GM18951 (cell line): ENCODE results near the gene ACP6.
A peak's percentile ranks its signal among the peaks of the same experiment; 100 is the strongest.

ENCODE experiments used
- POLR2A ChIP-seq: IDR thresholded peaks from 4 replicates; pipeline ENCODE4 v1.6.1; 2011; ENCODE audit warnings: mild to moderate bottlenecking; ENCODE audit not compliant: insufficient read length, insufficient read depth; ENCODE audit errors: extremely low read depth
- in situ Hi-C: fragments of 300-500 bp; cut with MboI; formaldehyde crosslinking; loops from one replicate; pipeline ENCODE4 v1.12.0; 2022; ENCODE audit warnings: low sequenced_read_pairs, mixed read lengths, inconsistent platforms; ENCODE audit not compliant: unreplicated experiment

Gene ACP6

DNA sequence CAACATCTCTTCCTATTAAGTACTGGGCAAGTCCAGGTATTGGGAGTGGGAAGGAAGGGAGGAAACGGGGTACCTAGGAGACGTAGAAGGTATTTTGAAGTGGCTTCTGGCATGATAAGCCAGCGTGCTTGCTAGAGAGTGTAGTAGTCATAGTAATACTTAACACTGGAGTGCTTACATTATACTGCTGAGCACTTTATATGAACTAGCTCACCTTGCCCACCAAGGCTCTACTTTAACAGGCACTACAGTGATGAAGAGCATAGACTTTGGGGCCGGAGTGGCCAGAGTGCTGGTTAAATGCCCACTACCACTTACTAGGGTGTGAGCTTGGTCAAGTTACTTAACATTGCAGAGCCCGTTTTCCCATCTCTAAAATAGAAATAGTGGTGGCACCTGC is 61.7 kb downstream of the ACP6 start:
- no peak for TF ChIP-seq POLR2A
- in situ Hi-C loops: no loop called here

DNA sequence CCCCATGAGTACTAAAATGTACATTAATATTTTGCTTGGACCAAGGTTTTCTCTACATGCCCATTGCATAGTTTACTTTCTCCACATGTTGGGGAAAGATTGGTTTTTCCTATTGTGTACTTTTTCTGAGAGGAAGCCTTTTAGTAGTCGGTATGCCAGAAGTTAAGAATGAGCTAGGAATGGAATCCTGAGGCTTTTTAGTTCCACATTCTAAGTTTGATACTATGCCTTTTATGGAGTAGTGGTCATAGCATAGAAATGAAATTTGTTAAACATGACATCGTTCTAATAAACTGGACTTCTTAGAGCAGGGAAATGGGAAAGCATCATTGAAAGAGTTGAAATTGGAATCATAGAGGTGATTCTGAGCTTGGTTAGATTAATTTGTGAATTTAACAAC is 64.7 kb downstream of the ACP6 start:
- TF ChIP-seq POLR2A: no peak
- in situ Hi-C loops: no loop called here

- in situ Hi-C loops: no loop called here
Measured at GRCh38 chr1:147603986-147604385, 66.3 kb downstream of the ACP6 start.

DNA sequence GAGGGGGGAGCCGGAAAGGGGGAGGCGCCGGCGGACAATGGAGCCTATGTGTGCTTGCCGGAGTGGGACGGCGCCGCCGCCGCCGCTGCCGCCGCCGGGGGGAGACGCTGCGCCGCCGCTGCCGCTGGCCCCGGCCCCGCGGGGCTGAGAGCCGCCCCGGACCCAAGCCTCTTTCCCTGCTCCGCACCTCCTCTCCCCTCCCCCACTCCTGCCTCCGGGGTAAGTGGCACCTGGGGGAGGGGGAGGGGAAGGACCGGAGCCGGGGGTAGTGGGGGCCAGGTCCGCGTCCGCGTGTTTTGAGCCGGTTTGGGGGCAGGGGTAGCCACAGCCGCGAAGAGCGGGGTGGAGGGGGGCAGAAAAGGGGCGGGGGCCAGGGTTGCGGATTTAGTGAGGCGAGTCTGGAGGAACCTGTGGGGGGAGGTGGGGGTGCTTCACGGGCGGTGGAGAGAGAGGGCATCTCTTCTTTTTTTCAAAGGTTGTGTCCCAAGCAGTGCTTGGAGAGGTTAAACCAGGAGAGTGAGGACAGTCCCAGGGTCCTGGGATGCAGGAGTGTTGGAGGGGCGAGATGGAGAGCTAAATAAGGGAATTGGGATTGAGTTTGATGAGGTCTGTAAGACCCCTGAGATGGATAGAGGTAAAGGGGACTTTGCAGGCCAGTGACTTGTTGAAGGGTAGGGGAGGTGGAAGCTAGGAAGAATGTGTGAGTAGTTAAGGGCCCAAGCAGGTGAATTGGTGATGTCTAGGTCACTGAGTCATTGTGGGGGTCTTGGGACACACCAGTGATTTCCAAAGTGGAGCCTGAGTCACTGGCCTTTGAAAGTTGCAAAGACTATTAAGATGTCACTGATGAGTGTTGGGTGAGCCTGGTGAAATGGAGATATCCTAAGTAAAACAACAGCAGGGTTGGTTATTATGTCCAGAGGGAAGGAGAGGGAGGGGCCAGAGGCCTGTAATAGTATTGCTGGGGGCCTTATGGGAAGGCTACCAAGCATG is 69.9 kb downstream of the ACP6 start:
- peak; percentile 59 for TF ChIP-seq POLR2A
- in situ Hi-C loops: no loop called here

More at GRCh38 chr1:147603986-147604385, 66.3 kb downstream of the ACP6 start:
- no peak for TF ChIP-seq POLR2A

DNA sequence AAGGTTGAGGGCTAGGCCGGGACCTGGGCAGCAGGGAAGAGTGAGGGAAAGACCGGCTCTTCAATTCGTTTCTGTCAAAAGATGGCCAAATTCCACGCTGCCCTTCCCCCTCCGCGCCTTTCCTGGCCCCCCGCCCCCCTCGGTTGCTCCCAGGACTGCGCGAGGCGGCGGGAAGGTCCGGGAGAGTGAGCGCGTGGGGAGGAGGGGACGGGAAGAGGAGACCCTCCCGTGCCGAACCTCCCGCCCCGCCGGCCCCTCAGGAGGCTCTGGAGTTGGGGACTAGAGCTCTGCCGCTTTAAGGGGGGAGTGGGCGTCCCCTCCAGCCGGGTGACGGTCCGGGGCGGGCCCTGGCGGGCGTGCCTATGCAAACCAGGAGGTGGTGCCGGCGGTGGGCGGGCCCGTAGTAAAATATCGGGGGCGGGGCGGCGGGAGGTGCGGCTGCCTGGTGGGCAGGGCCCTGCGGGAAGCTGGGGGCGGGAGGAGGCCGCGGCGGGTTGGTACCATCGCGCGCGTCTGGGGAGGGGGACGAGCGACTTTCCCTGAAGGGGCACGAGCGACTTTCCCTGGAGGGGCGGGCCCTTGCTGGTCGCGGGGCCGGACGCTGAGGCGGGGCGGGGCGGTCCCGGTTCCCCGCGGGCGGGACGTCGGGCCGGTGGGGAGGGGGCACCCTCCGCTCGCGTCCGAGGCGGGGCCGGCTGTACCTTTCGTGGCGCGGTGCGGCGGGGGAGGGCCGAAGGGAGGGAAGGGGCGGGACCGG is 70.8 kb downstream of the ACP6 start:
- in situ Hi-C loops: no loop called here
- TF ChIP-seq POLR2A: peak; percentile 39

DNA sequence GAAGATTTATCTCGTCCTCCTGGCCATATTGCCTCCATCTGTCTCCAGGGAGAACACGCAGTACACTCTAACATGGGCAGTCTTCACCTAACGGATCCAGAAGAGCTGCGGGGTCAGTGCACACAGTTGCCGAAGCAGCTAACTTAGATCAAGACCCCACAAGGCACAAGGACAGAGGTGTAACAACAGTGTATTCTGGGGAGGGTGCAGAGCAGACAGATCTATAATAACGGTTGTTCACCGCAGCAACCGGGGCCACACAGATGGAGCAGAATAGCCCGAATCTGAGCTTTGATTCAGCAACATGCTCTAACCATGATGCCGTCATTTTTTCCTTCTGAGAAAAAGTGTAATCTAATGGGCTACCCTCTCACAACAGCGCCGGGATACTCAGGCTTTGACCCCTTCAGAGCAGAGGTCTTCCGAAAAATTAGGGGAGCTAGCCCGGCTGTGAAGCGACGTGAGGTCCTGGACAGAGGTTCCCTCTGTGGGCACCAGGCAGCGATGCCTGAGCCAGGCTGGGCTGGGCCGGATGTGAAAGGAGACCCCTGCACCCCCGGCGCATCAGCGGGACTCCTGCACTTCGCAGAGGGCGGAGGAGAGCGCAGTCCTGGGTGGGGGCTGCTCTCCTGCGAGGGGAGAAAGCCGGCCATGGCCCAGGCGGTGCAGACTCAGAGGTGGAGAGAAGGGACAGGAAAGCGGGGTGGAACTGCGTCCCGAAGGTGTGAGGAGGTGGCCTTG is 71.5 kb downstream of the ACP6 start:
- in situ Hi-C loops: no loop called here
- TF ChIP-seq POLR2A: no peak

- no peak for TF ChIP-seq POLR2A
- in situ Hi-C loops: no loop called here
Measured at GRCh38 chr1:147597010-147597409, 73.3 kb downstream of the ACP6 start.
